ENCODE measurements around the gene CORIN.
A peak's percentile ranks its signal among the peaks of the same experiment; 100 is the strongest.

CORIN gene

DNA sequence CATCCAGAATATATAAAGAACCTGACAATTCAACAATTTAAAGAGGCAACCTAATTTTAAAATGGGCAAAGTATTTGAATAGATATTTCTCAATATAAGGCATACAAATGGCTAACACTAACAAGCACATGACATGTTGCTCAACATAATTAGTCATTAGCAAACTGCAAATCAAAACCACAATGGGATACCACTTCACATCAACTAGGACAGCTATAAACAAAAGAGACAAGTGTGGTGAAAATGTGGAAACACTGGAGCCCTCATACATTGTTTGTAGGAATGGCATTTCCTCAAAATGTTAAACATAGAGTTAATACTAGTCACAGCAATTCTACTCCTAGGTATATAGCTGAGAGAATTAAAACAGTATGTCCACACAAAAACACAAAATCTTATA lies 96.7 kb downstream of the CORIN start:
- Histone ChIP-seq H3K4me1 (ENCODE audit: control insufficient read depth in 1 of 2, insufficient read depth in 2 of 2, low read length in 2 of 2) (no peaks in the 10 kb centered on the region), H3K23ac (ENCODE audit: low read length) (no peak overlapping the region)

GRCh38 chr4:47737326-47737725 lies 100.5 kb downstream of the CORIN start:
- H2BK120ac ChIP-seq (ENCODE audit: insufficient read depth, low read length, poor library complexity), result no peak overlapping the region
- H2BK5ac ChIP-seq (ENCODE audit: low read depth, low read length, poor library complexity), result no peak overlapping the region
- H2BK12ac ChIP-seq (ENCODE audit: low read length), result no peak overlapping the region
- H3K79me1 ChIP-seq (ENCODE audit: low read length), result no peaks in the 10 kb centered on the region
- no peak overlapping the region for H3K9ac ChIP-seq (ENCODE audit: low read length)
- no CpG with 5 or more reads among the region's 1 CpG for WGBS (ENCODE audit: extremely low coverage, insufficient coverage, insufficient read length)
- no peak overlapping the region for H2AK5ac ChIP-seq (ENCODE audit: low read length)
- H3K79me2 ChIP-seq (ENCODE audit: control insufficient read depth, insufficient read depth, low read length, poor library complexity), result no peaks in the 10 kb centered on the region
- H3K14ac ChIP-seq (ENCODE audit: low read length), result no peak overlapping the region
- H3K36me3 ChIP-seq (ENCODE audit: control insufficient read depth in 1 of 2, insufficient read depth in 2 of 2, low read length in 2 of 2), result no peaks in the 10 kb centered on the region
- H3K4ac ChIP-seq (ENCODE audit: low read depth, low read length), result no peak overlapping the region
- no peak overlapping the region for H3K4me3 ChIP-seq (ENCODE audit: low read depth, low read length)
- no peak overlapping the region for H4K12ac ChIP-seq (ENCODE audit: low read depth, low read length)
- no peak overlapping the region for H3K4me2 ChIP-seq (ENCODE audit: low read length)
- no peak overlapping the region for H3K27ac ChIP-seq (ENCODE audit: low read depth, low read length)
- DNase-seq, result no peak
- H4K8ac ChIP-seq (ENCODE audit: low read depth, low read length), result no peak overlapping the region
- H3K9me3 ChIP-seq (ENCODE audit: insufficient read depth, low read depth, low read length), result no peaks in the 10 kb centered on the region
- no peaks in the 10 kb centered on the region for H3K27me3 ChIP-seq (ENCODE audit: insufficient read depth, low read length)
- H4K91ac ChIP-seq (ENCODE audit: low read depth, low read length), result no peak overlapping the region
- H3K23ac ChIP-seq (ENCODE audit: low read length), result no peak overlapping the region
- no peaks in the 10 kb centered on the region for H3K4me1 ChIP-seq (ENCODE audit: control insufficient read depth in 1 of 2, insufficient read depth in 2 of 2, low read length in 2 of 2)
- H3K18ac ChIP-seq (ENCODE audit: low read length), result no peak overlapping the region
- H2AFZ ChIP-seq (ENCODE audit: insufficient read depth, low read length, poor library complexity), result no peak overlapping the region

More for the DNA sequence above, 96.7 kb downstream of the CORIN start:
- Histone ChIP-seq H3K79me2 (ENCODE audit: control insufficient read depth, insufficient read depth, low read length, poor library complexity) (no peaks in the 10 kb centered on the region), H2AK5ac (ENCODE audit: low read length) (no peak overlapping the region), H3K27me3 (ENCODE audit: insufficient read depth, low read length) (no peaks in the 10 kb centered on the region), H2AFZ (ENCODE audit: insufficient read depth, low read length, poor library complexity) (no peak overlapping the region), H3K9ac (ENCODE audit: low read length) (no peak overlapping the region), H4K8ac (ENCODE audit: low read depth, low read length) (no peak overlapping the region), H3K9me3 (ENCODE audit: insufficient read depth, low read depth, low read length) (no peaks in the 10 kb centered on the region), H4K12ac (ENCODE audit: low read depth, low read length) (no peak overlapping the region), H2BK120ac (ENCODE audit: insufficient read depth, low read length, poor library complexity) (no peak overlapping the region), H3K4me2 (ENCODE audit: low read length) (no peak overlapping the region), H3K36me3 (ENCODE audit: control insufficient read depth in 1 of 2, insufficient read depth in 2 of 2, low read length in 2 of 2) (no peaks in the 10 kb centered on the region), H3K79me1 (ENCODE audit: low read length) (no peaks in the 10 kb centered on the region), H2BK5ac (ENCODE audit: low read depth, low read length, poor library complexity) (no peak overlapping the region), H2BK12ac (ENCODE audit: low read length) (no peak overlapping the region), H4K91ac (ENCODE audit: low read depth, low read length) (no peak overlapping the region), H3K18ac (ENCODE audit: low read length) (no peak overlapping the region), H3K4ac (ENCODE audit: low read depth, low read length) (no peak overlapping the region), H3K27ac (ENCODE audit: low read depth, low read length) (no peak overlapping the region), H3K4me3 (ENCODE audit: low read depth, low read length) (no peak overlapping the region), H3K14ac (ENCODE audit: low read length) (no peak overlapping the region)
- peak in 1 of 2 donors; percentile 1 for DNase-seq

DNA sequence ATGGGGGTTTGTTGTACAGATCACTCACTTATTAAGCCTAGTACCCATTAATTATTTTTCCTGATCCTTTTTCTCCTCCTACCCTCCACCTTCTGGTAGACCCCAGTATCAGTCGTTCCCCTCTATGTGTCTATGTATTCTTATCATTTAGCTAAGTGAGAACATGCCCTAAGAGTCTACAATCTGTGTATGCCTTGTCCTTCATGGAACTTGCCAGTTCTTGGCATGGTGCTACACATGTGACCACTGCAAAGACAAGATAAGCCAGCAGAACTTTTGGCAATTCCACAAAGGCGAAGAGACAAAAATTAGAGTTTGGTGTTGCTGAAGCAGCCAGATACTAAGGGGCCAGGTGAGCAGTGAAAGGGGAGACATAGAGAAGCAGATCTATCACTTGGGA lies 101.3 kb downstream of the CORIN start:
- H3K9me3 ChIP-seq (ENCODE audit: insufficient read depth, low read depth, low read length), result no peaks in the 10 kb centered on the region
- no peak overlapping the region for H3K23ac ChIP-seq (ENCODE audit: low read length)
- no peak overlapping the region for H2AK5ac ChIP-seq (ENCODE audit: low read length)
- H2AFZ ChIP-seq (ENCODE audit: insufficient read depth, low read length, poor library complexity), result no peak overlapping the region
- H3K4me1 ChIP-seq (ENCODE audit: control insufficient read depth in 1 of 2, insufficient read depth in 2 of 2, low read length in 2 of 2), result no peaks in the 10 kb centered on the region
- no peak overlapping the region for H4K12ac ChIP-seq (ENCODE audit: low read depth, low read length)
- H3K79me1 ChIP-seq (ENCODE audit: low read length), result no peaks in the 10 kb centered on the region
- no peak overlapping the region for H3K4me3 ChIP-seq (ENCODE audit: low read depth, low read length)
- no peaks in the 10 kb centered on the region for H3K36me3 ChIP-seq (ENCODE audit: control insufficient read depth in 1 of 2, insufficient read depth in 2 of 2, low read length in 2 of 2)
- H3K27me3 ChIP-seq (ENCODE audit: insufficient read depth, low read length), result no peaks in the 10 kb centered on the region
- no peak for DNase-seq
- no peak overlapping the region for H2BK12ac ChIP-seq (ENCODE audit: low read length)
- no peak overlapping the region for H2BK120ac ChIP-seq (ENCODE audit: insufficient read depth, low read length, poor library complexity)
- H4K91ac ChIP-seq (ENCODE audit: low read depth, low read length), result no peak overlapping the region
- no peak overlapping the region for H3K27ac ChIP-seq (ENCODE audit: low read depth, low read length)
- no peak overlapping the region for H4K8ac ChIP-seq (ENCODE audit: low read depth, low read length)
- no peaks in the 10 kb centered on the region for H3K79me2 ChIP-seq (ENCODE audit: control insufficient read depth, insufficient read depth, low read length, poor library complexity)
- no peak overlapping the region for H3K18ac ChIP-seq (ENCODE audit: low read length)
- no peak overlapping the region for H3K9ac ChIP-seq (ENCODE audit: low read length)
- H3K4me2 ChIP-seq (ENCODE audit: low read length), result no peak overlapping the region
- no peak overlapping the region for H3K14ac ChIP-seq (ENCODE audit: low read length)
- H2BK5ac ChIP-seq (ENCODE audit: low read depth, low read length, poor library complexity), result no peak overlapping the region
- no peak overlapping the region for H3K4ac ChIP-seq (ENCODE audit: low read depth, low read length)
- WGBS (ENCODE audit: extremely low coverage, insufficient coverage, insufficient read length), result no CpG with 5 or more reads among the region's 2 CpGs

DNA sequence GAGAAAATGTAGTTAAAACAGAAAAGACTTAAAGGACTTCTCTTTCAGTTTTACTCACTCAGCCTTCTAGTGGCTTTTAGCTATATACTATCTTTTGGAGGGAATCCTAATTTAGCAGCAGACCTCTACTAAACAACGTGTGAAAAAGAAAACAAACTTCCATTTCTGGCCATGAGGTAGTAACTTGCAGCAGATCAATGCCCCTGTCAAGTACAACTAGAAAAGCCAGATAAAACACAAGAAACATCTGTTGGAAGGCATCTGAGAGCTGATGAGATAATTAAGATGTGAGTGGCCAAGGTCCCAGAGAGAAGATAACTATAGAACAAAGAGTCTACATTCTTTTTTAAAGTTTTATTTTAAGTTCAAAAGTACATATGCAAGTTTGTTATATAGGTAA lies 101.7 kb downstream of the CORIN start:
- Histone ChIP-seq H3K9me3 (ENCODE audit: insufficient read depth, low read depth, low read length) (no peaks in the 10 kb centered on the region), H2AK5ac (ENCODE audit: low read length) (no peak overlapping the region), H3K18ac (ENCODE audit: low read length) (no peak overlapping the region), H3K4ac (ENCODE audit: low read depth, low read length) (no peak overlapping the region), H3K4me1 (ENCODE audit: control insufficient read depth in 1 of 2, insufficient read depth in 2 of 2, low read length in 2 of 2) (no peaks in the 10 kb centered on the region), H3K4me3 (ENCODE audit: low read depth, low read length) (no peak overlapping the region), H4K91ac (ENCODE audit: low read depth, low read length) (no peak overlapping the region), H3K27me3 (ENCODE audit: insufficient read depth, low read length) (no peaks in the 10 kb centered on the region), H2AFZ (ENCODE audit: insufficient read depth, low read length, poor library complexity) (no peak overlapping the region), H2BK12ac (ENCODE audit: low read length) (no peak overlapping the region), H3K79me1 (ENCODE audit: low read length) (no peaks in the 10 kb centered on the region), H3K14ac (ENCODE audit: low read length) (no peak overlapping the region), H2BK120ac (ENCODE audit: insufficient read depth, low read length, poor library complexity) (no peak overlapping the region), H3K27ac (ENCODE audit: low read depth, low read length) (no peak overlapping the region), H2BK5ac (ENCODE audit: low read depth, low read length, poor library complexity) (no peak overlapping the region), H3K9ac (ENCODE audit: low read length) (no peak overlapping the region), H3K36me3 (ENCODE audit: control insufficient read depth in 1 of 2, insufficient read depth in 2 of 2, low read length in 2 of 2) (no peaks in the 10 kb centered on the region), H3K79me2 (ENCODE audit: control insufficient read depth, insufficient read depth, low read length, poor library complexity) (no peaks in the 10 kb centered on the region), H4K12ac (ENCODE audit: low read depth, low read length) (no peak overlapping the region), H4K8ac (ENCODE audit: low read depth, low read length) (no peak overlapping the region), H3K23ac (ENCODE audit: low read length) (no peak overlapping the region), H3K4me2 (ENCODE audit: low read length) (no peak overlapping the region)
- no CpG with 5 or more reads among the region's 1 CpG for WGBS (ENCODE audit: extremely low coverage, insufficient coverage, insufficient read length)
- DNase-seq, result no peak
